Measurements from ENCODE around the gene IQCF6.
"Not testable (repeated sequence)": the region's sequence is repeated elsewhere in the genome, so short reads cannot be mapped to it uniquely, and the experiment has no call there.

The IQCF6 gene

DNA sequence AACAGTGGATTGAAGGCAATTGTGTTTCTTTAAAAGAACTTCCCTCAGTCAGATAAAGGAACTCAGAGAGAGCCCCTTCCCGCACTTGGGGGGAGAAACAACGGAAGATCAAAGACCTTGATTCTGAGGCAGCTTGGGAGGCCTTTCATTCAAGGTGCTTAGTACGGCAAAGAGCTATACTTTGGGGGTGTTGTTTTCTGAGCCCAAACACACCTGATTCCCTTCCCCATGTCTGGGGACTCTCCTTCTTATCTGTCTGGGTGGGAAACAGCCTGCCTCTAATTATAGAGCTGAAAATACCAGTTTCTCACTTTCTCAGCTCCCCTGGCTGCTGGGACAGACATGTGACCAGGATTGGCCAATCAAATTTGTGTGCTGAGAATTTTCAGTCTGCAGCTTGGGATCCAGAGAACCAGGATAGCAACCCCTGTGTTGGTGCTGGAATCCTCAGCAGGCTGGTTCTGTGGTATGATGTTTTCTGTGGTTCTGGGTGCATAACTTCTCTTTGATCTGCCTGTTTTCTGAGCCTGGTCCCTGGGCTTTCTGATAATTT is 19.4 kb upstream of the IQCF6 start:
- no peak overlapping the region for H3K4me3 ChIP-seq (ENCODE audit: low read length)
- TF ChIP-seq, protein P1, sequence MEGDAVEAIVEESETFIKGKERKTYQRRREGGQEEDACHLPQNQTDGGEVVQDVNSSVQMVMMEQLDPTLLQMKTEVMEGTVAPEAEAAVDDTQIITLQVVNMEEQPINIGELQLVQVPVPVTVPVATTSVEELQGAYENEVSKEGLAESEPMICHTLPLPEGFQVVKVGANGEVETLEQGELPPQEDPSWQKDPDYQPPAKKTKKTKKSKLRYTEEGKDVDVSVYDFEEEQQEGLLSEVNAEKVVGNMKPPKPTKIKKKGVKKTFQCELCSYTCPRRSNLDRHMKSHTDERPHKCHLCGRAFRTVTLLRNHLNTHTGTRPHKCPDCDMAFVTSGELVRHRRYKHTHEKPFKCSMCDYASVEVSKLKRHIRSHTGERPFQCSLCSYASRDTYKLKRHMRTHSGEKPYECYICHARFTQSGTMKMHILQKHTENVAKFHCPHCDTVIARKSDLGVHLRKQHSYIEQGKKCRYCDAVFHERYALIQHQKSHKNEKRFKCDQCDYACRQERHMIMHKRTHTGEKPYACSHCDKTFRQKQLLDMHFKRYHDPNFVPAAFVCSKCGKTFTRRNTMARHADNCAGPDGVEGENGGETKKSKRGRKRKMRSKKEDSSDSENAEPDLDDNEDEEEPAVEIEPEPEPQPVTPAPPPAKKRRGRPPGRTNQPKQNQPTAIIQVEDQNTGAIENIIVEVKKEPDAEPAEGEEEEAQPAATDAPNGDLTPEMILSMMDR (conservative IDR thresholded peaks at IDR 0.05; ENCODE audit: low read depth, low read length) = no peak
- DNase-seq (ENCODE audit: low read depth) = no peak

DNA sequence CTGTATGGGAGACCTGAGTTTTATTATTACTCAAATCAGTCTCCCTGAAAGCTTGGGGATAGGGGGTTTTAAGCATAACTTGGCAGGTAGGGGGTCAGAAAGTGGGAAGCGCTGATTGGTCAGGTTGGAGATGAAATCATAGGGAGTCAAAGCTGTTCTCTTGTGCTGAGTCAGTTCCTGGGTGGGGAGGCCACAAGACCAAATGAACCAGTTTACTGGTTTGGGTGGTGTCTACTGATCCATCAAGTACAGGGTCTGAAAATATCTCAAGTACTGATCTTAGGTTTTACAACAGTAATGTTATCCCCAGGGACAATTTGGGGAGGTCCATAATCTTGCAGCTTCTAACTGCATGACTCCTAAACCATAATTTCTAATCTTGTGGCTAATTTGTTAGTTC is 17.8 kb upstream of the IQCF6 start:
- H3K4me3 ChIP-seq (ENCODE audit: low read length) = no peak overlapping the region
- DNase-seq (ENCODE audit: low read depth) = no peak
- TF ChIP-seq, protein P1 (conservative IDR thresholded peaks at IDR 0.05; ENCODE audit: low read depth, low read length) = no peak

DNA sequence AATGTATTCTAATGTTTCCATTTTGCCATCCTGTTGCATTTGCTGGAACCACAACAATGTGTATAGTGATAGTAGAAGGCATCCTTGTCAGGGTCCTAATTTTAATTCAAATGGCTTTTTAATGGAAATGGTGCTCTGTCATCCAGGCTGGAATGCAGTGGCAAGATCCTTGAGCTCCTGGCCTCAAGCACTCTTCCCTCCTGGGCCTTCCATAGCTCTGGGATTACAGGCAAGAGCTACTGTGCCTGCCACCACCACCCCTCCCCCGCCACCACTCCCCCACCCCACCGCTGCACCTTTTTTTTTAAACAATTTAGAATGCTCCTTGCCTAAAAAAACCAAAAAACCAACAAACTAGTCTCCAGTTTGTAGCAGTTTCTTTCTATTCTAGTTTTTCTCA is 15.2 kb upstream of the IQCF6 start:
- TF ChIP-seq, protein P1 (conservative IDR thresholded peaks at IDR 0.05; ENCODE audit: low read depth, low read length) = no peak

DNA sequence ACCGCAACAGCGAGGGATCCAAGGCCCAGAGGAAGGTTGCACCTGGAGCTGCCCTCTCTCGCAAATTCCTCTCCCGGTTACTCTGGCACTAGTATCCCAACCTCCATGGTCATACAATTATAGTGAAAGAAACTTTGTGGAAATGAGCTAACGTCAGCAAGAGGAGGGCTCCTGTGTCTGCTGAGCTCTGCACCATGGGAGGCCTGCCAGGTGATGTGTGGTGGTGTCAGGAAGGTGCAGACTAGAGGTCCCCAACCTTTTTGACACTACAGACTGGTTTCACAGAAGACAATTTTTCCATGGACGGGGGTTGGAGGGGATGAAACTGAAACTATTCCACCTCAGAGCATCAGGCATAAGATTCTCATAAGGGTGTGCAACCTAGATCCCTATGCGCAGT is 13.2 kb upstream of the IQCF6 start:
- TF ChIP-seq, protein P1 (conservative IDR thresholded peaks at IDR 0.05; ENCODE audit: low read depth, low read length) = no peak
- no peak overlapping the region for H3K4me3 ChIP-seq (ENCODE audit: low read length)
- no peak for DNase-seq (ENCODE audit: low read depth)

More for the DNA sequence above, 15.2 kb upstream of the IQCF6 start:
- DNase-seq (ENCODE audit: low read depth) = no peak
- no peak overlapping the region for H3K4me3 ChIP-seq (ENCODE audit: low read length)

DNA sequence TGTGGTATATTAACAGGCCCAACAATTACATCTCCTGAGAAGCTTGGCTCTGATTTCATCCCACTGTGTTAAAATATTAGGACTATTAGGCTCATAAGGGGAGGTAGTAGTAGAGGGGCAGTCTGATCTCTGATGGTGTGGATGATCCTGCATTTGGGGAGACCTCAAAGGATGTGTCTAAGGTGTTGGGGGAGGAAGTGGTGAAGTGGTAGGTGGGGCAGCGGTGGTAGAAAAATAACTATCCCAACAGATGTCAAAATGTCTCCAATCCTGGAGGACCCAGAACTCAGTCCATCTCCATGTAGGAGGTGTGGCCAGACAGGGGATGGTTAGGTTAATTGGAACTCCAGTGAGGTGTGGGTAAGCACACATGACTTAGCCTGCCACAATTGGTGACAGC is 10.4 kb upstream of the IQCF6 start:
- H3K4me3 ChIP-seq (ENCODE audit: low read length) = no peak overlapping the region
- no peak for DNase-seq (ENCODE audit: low read depth)
- TF ChIP-seq, protein P1 (conservative IDR thresholded peaks at IDR 0.05; ENCODE audit: low read depth, low read length) = no peak

DNA sequence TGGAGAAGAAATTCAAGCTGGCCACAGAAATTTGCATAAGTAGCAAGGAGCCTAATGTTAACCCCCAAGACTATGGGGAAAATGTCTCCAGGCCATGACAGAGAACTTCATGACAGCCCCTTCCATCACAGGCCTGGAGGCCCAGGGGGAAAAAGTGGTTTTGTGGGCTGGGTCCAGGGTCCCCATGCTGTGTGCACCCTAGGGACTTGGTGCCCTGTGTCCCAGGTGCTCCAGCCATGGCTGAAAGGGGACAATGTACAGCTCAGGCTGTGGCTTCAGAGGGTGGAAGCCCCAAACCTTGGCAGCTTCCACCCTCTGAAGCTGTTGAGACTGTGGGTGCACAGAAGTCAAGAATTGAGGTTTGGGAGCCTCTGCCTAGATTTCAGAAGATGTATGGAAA is 8.5 kb upstream of the IQCF6 start:
- not testable (repeated sequence) for DNase-seq (ENCODE audit: low read depth); H3K4me3 ChIP-seq (ENCODE audit: low read length)

DNA sequence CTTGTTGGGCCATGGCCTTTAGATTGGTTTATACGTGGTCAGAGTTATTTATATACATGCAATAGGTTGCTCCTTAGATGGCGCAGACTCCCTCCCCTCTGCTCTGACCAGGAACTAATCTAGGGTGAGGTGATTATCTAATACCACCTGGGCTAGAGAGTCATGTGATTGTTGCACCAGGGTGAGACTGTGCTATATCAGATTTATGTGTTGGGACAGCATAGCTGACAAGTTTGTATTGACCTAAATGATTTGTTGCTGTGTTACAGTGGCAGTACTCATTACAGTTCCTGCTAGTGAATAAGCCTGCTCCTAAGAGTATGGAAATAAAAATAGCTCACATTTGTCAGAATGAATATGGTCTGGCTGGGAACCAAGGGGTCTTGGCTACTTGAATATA is 7.2 kb upstream of the IQCF6 start:
- TF ChIP-seq, protein P1 (conservative IDR thresholded peaks at IDR 0.05; ENCODE audit: low read depth, low read length) = no peak
- DNase-seq (ENCODE audit: low read depth) = no peak
- H3K4me3 ChIP-seq (ENCODE audit: low read length) = no peak overlapping the region

DNA sequence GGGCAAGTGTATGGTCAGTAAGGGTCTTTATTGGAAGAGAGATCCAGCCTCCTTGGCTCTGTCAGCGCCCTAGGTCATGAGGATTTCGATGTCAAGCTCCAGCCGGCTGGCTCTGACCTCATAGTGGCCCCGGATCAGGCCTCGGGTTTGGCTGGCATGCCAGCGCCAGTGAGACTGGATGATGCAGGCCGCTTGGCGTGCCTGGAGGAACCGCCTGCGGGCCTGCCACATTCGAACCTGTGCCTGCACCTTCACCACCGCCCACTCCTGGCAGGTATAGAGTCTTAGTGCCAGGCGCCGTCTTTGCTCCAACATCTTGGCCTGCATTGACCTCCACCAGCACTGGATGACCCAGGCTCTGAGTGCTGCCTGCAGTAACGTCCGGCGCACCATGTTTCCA is 483 bp downstream of the IQCF6 start:
- H3K4me3 ChIP-seq (ENCODE audit: low read length) = no peak overlapping the region
- no peak for DNase-seq (ENCODE audit: low read depth)
- TF ChIP-seq, protein P1 (conservative IDR thresholded peaks at IDR 0.05; ENCODE audit: low read depth, low read length) = no peak
